SK-N-SH treated with all-trans-retinoic acid at 6 μM for 48 hours (cell line): ENCODE data around the gene SMIM45.

Source experiments
- ATAC-seq: fragments of 200-7000 bp; cut with Tn5 transposase; 3 replicates; pipeline ENCODE4 v1.9.1; 2020; ENCODE audit warnings: mild to moderate bottlenecking, moderate library complexity
- ARNTL ChIP-seq: fragments of 450-650 bp; formaldehyde crosslinking; IDR thresholded peaks from 2 replicates; pipeline ENCODE4 v1.5.0; 2020; ENCODE audit warnings: low read depth, mild to moderate bottlenecking, moderate library complexity, borderline replicate concordance
- BACH2 ChIP-seq: fragments of 250-450 bp; sonication (Bioruptor Pico); IDR thresholded peaks from 2 replicates; pipeline ENCODE4 v1.9.0; 2021; ENCODE audit warnings: mild to moderate bottlenecking, borderline replicate concordance
- CREB5 ChIP-seq: fragments of 250-450 bp; sonication (Bioruptor Pico); IDR thresholded peaks from 2 replicates; pipeline ENCODE4 v1.5.1; 2020; ENCODE audit warnings: low read depth, mild to moderate bottlenecking, moderate library complexity
- CSDC2 ChIP-seq: fragments of 250-450 bp; sonication (Bioruptor Pico); IDR thresholded peaks from 2 replicates; pipeline ENCODE4 v1.5.0; 2020; ENCODE audit warnings: mild to moderate bottlenecking, moderate library complexity
- GLIS3 ChIP-seq: fragments of 250-450 bp; sonication (Bioruptor Pico); IDR thresholded peaks from 2 replicates; pipeline ENCODE4 v1.5.0; 2020; ENCODE audit warnings: mild to moderate bottlenecking, moderate library complexity
- ISL1 ChIP-seq: fragments of 250-450 bp; sonication (Bioruptor Pico); IDR thresholded peaks from 2 replicates; pipeline ENCODE4 v2.1.2; 2022; ENCODE audit warnings: mild to moderate bottlenecking, moderate library complexity
- OSR1 ChIP-seq: fragments of 250-450 bp; sonication (Bioruptor Pico); IDR thresholded peaks from 2 replicates; pipeline ENCODE4 v1.8.0; 2022; ENCODE audit warnings: moderate library complexity, mild to moderate bottlenecking, inconsistent platforms
- PATZ1 ChIP-seq: fragments of 250-450 bp; sonication (Bioruptor Pico); IDR thresholded peaks from 2 replicates; pipeline ENCODE4 v1.8.0; 2020; ENCODE audit warnings: mild to moderate bottlenecking, moderate library complexity, borderline replicate concordance
- PPARA ChIP-seq: fragments of 250-450 bp; sonication (Bioruptor Pico); IDR thresholded peaks from 2 replicates; pipeline ENCODE4 v1.5.0; 2020; ENCODE audit warnings: mild to moderate bottlenecking, borderline replicate concordance
- RARB ChIP-seq: fragments of 250-450 bp; sonication (Bioruptor Pico); IDR thresholded peaks from 2 replicates; pipeline ENCODE4 v1.8.0; 2021; ENCODE audit warnings: mild to moderate bottlenecking, moderate library complexity
- SNAI2 ChIP-seq: fragments of 250-450 bp; sonication (Bioruptor Pico); IDR thresholded peaks from 2 replicates; pipeline ENCODE4 v1.5.0; 2020; ENCODE audit warnings: mild to moderate bottlenecking, moderate library complexity
- TCF4 ChIP-seq: fragments of 250-450 bp; sonication (Bioruptor Pico); IDR thresholded peaks from 2 replicates; pipeline ENCODE4 v1.8.0; 2021; ENCODE audit warnings: mild to moderate bottlenecking, moderate library complexity, borderline replicate concordance
- ZC3H10 ChIP-seq: fragments of 250-450 bp; sonication (Bioruptor Pico); IDR thresholded peaks from 2 replicates; pipeline ENCODE4 v1.5.1; 2021; ENCODE audit warnings: mild to moderate bottlenecking, moderate library complexity
- ZFP3 ChIP-seq: fragments of 250-450 bp; sonication (Bioruptor Pico); IDR thresholded peaks from 2 replicates; pipeline ENCODE4 v1.5.0; 2020; ENCODE audit warnings: mild to moderate bottlenecking, moderate library complexity
- ZFP30 ChIP-seq: fragments of 450-650 bp; formaldehyde crosslinking; IDR thresholded peaks from 2 replicates; pipeline ENCODE4 v1.5.0; 2022; ENCODE audit warnings: mild to moderate bottlenecking, moderate library complexity
- ZNF565 ChIP-seq: fragments of 450-650 bp; formaldehyde crosslinking; conservative IDR thresholded peaks from 2 replicates; pipeline ENCODE4 v1.5.0; 2020; ENCODE audit warnings: low read depth, mild to moderate bottlenecking, moderate library complexity
- ZNF70 ChIP-seq: fragments of 450-650 bp; formaldehyde crosslinking; IDR thresholded peaks from 2 replicates; pipeline ENCODE4 v1.5.0; 2020; ENCODE audit warnings: mild to moderate bottlenecking, moderate library complexity
- ZNF8 ChIP-seq: fragments of 450-650 bp; formaldehyde crosslinking; IDR thresholded peaks from 2 replicates; pipeline ENCODE4 v1.5.0; 2020; ENCODE audit warnings: mild to moderate bottlenecking, moderate library complexity
- TF ChIP-seq, protein P1 (sequence below): fragments of 250-450 bp; sonication (Bioruptor Pico); IDR thresholded peaks from 2 replicates; pipeline ENCODE4 v1.8.0; 2021; ENCODE audit warnings: low read depth, mild to moderate bottlenecking, moderate library complexity, borderline replicate concordance
- TF ChIP-seq, protein P2 (sequence below): fragments of 250-450 bp; sonication (Bioruptor Pico); IDR thresholded peaks from 2 replicates; pipeline ENCODE4 v1.5.0; 2020; ENCODE audit warnings: mild to moderate bottlenecking, moderate library complexity

Gene SMIM45

GRCh38 chr22:41951898-41952474, at the start of gene SMIM45:
TSS of gene SMIM45 (plus strand) at chr22:41952150.
- no peak for TF ChIP-seq SNAI2 (CRISPR knock-in tag)
- no peak for TF ChIP-seq CSDC2 (CRISPR knock-in tag)
- no peak for TF ChIP-seq ZFP30 (CRISPR knock-in tag)
- TF ChIP-seq ARNTL (CRISPR knock-in tag) = no peak
- no peak for TF ChIP-seq ZFP3 (CRISPR knock-in tag)
- TF ChIP-seq TCF4 (CRISPR knock-in tag) = no peak
- TF ChIP-seq, protein P1, sequence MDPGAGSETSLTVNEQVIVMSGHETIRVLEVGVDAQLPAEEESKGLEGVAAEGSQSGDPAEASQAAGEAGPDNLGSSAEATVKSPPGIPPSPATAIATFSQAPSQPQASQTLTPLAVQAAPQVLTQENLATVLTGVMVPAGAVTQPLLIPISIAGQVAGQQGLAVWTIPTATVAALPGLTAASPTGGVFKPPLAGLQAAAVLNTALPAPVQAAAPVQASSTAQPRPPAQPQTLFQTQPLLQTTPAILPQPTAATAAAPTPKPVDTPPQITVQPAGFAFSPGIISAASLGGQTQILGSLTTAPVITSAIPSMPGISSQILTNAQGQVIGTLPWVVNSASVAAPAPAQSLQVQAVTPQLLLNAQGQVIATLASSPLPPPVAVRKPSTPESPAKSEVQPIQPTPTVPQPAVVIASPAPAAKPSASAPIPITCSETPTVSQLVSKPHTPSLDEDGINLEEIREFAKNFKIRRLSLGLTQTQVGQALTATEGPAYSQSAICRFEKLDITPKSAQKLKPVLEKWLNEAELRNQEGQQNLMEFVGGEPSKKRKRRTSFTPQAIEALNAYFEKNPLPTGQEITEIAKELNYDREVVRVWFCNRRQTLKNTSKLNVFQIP (CRISPR knock-in tag) = no peak
- no peak for TF ChIP-seq OSR1
- TF ChIP-seq ZNF8 (CRISPR knock-in tag) = no peak
- TF ChIP-seq ZNF565 (CRISPR knock-in tag) = no peak
- TF ChIP-seq, protein P2, sequence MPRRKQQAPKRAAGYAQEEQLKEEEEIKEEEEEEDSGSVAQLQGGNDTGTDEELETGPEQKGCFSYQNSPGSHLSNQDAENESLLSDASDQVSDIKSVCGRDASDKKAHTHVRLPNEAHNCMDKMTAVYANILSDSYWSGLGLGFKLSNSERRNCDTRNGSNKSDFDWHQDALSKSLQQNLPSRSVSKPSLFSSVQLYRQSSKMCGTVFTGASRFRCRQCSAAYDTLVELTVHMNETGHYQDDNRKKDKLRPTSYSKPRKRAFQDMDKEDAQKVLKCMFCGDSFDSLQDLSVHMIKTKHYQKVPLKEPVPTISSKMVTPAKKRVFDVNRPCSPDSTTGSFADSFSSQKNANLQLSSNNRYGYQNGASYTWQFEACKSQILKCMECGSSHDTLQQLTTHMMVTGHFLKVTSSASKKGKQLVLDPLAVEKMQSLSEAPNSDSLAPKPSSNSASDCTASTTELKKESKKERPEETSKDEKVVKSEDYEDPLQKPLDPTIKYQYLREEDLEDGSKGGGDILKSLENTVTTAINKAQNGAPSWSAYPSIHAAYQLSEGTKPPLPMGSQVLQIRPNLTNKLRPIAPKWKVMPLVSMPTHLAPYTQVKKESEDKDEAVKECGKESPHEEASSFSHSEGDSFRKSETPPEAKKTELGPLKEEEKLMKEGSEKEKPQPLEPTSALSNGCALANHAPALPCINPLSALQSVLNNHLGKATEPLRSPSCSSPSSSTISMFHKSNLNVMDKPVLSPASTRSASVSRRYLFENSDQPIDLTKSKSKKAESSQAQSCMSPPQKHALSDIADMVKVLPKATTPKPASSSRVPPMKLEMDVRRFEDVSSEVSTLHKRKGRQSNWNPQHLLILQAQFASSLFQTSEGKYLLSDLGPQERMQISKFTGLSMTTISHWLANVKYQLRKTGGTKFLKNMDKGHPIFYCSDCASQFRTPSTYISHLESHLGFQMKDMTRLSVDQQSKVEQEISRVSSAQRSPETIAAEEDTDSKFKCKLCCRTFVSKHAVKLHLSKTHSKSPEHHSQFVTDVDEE (CRISPR knock-in tag) = no peak
- ATAC-seq = peak; percentile 40; the same call in 1 of the 3 replicates

- TF ChIP-seq CREB5 (no peak), SNAI2 (CRISPR knock-in tag) (no peak), ARNTL (CRISPR knock-in tag) (no peak), ZFP30 (CRISPR knock-in tag) (no peak), ZNF70 (CRISPR knock-in tag) (no peak), PATZ1 (CRISPR knock-in tag) (no peak), RARB (CRISPR knock-in tag) (no peak), ZC3H10 (CRISPR knock-in tag) (no peak), PPARA (no peak), BACH2 (no peak), ZFP3 (CRISPR knock-in tag) (no peak), GLIS3 (CRISPR knock-in tag) (no peak), CSDC2 (CRISPR knock-in tag) (no peak), ZNF8 (CRISPR knock-in tag) (no peak), OSR1 (no peak), ISL1 (CRISPR knock-in tag) (no peak)
- TF ChIP-seq, protein P1 (CRISPR knock-in tag) = no peak
- TF ChIP-seq, protein P2 (CRISPR knock-in tag) = no peak
- ATAC-seq = no peak
Measured at GRCh38 chr22:41902932-41903421, 49.0 kb upstream of the SMIM45 start.
